ENCODE results near the gene ALPK1. TPM values are rescaled to one million over a fixed set of nuclear protein-coding genes. Genes with fewer than 3 reads are reported as not detected.

ALPK1 gene
- polyA plus RNA-seq, 1 of the 3 experiments (the other 2 are of a cell fraction): 2.8 TPM

- 84% methylated on average over 5 of the region's 5 CpGs for WGBS (ENCODE audit: low lambda C conversion rate)
- ChIA-PET CTCF (interaction anchor here (0.9 to 1.4 kb wide), 3 partner anchors 10 to 293 kb away, joined by 3 to 4 read pairs (median 3); no protein-coding TSS in a partner anchor), POLR2A (no interaction called here)
- Histone ChIP-seq H3F3A (replicated peaks; ENCODE audit: insufficient read depth) (no peaks in the 10 kb centered on the region), H3K4me3 (ENCODE audit: low read depth in 2 of 2, low read length in 1 of 2) (no peak overlapping the region), H4K20me1 (ENCODE audit: insufficient read depth) (no peaks in the 10 kb centered on the region), H3K27me3 (ENCODE audit: insufficient read depth) (no peaks in the 10 kb centered on the region), H3K79me2 (ENCODE audit: insufficient read depth) (no peaks in the 10 kb centered on the region), H3K27ac (ENCODE audit: low read depth in 2 of 2, low read length in 1 of 2) (no peak overlapping the region), H3K9me2 (no peaks in the 10 kb centered on the region), H2AFZ (ENCODE audit: low read depth) (no peak overlapping the region), H3K36me3 (replicated peaks in 1 of 2; ENCODE audit: control insufficient read depth in 1 of 2, insufficient read depth in 2 of 2, low read length in 1 of 2) (no peaks in the 10 kb centered on the region), H3K4me2 (no peak overlapping the region), H3K4me1 (ENCODE audit: control insufficient read depth in 1 of 2, insufficient read depth in 2 of 2, low read depth in 1 of 2, low read length in 1 of 2) (no peaks in the 10 kb centered on the region), H3K9me3 (no peaks in the 10 kb centered on the region), H3K9ac (no peak overlapping the region)
- TF ChIP-seq SIN3A (IDR thresholded peaks at IDR 0.05; ENCODE audit: borderline replicate concordance, low read depth, low read length) (no peak), USF1 (IDR thresholded peaks at IDR 0.05; ENCODE audit: borderline replicate concordance, low read depth) (no peak), USF2 (IDR thresholded peaks at IDR 0.05; ENCODE audit: borderline replicate concordance, low read depth, low read length) (no peak), PBX3 (IDR thresholded peaks at IDR 0.05) (no peak), CHD2 (IDR thresholded peaks at IDR 0.05; ENCODE audit: low read length, partially characterized antibody) (no peak), GABPA (IDR thresholded peaks at IDR 0.05; ENCODE audit: low read depth) (no peak), YY1 (IDR thresholded peaks at IDR 0.05; ENCODE audit: low read depth) (no peak), ZBTB33 (IDR thresholded peaks at IDR 0.05; ENCODE audit: borderline replicate concordance, low read depth) (no peak), RCOR1 (IDR thresholded peaks at IDR 0.05; ENCODE audit: low read length) (no peak), FOSL2 (IDR thresholded peaks at IDR 0.05; ENCODE audit: borderline replicate concordance, low read depth) (no peak), MXI1 (IDR thresholded peaks at IDR 0.05; ENCODE audit: low read depth, low read length) (no peak), NFIC (IDR thresholded peaks at IDR 0.05; ENCODE audit: borderline replicate concordance) (no peak), MEF2A (IDR thresholded peaks at IDR 0.05; ENCODE audit: borderline replicate concordance, low read depth) (no peak)
- DNase-seq: no peak
Observed at GRCh38 chr4:112311516-112311915, 14.3 kb downstream of the ALPK1 start.
